Transverse colon (tissue), 4 donors: ENCODE measurements around the gene ISCA1.

ENCODE experiments used
- CTCF ChIP-seq, 5 experiments: fragments of 200-600 bp in 3 of 5; fragments of 450-650 bp in 2 of 5; sonication (generic) in 3 of 5; IDR thresholded peaks; 1 replicate in 2 of 5; 2 replicates in 3 of 5; pipeline ENCODE4 v1.5.1; 2016 to 2017; ENCODE audit warnings: antibody characterized with exemption in 5 of 5, inconsistent platforms in 3 of 5, mild to moderate bottlenecking in 2 of 5, moderate library complexity in 1 of 5
- EP300 ChIP-seq: sonication (generic); formaldehyde crosslinking; IDR thresholded peaks from one replicate; pipeline ENCODE4 v1.6.1; 2017; ENCODE audit warnings: antibody characterized with exemption, low read depth
- POLR2A ChIP-seq: fragments of 450-650 bp; IDR thresholded peaks from one replicate; pipeline ENCODE4 v1.6.1; 2016; ENCODE audit warnings: antibody characterized with exemption, mild to moderate bottlenecking, moderate library complexity
- POLR2AphosphoS5 ChIP-seq, 3 donors: sonication (generic); formaldehyde crosslinking; IDR thresholded peaks; one replicate each; pipeline ENCODE4 v1.6.1; 2016; ENCODE audit warnings: antibody characterized with exemption in 3 of 3

DNA sequence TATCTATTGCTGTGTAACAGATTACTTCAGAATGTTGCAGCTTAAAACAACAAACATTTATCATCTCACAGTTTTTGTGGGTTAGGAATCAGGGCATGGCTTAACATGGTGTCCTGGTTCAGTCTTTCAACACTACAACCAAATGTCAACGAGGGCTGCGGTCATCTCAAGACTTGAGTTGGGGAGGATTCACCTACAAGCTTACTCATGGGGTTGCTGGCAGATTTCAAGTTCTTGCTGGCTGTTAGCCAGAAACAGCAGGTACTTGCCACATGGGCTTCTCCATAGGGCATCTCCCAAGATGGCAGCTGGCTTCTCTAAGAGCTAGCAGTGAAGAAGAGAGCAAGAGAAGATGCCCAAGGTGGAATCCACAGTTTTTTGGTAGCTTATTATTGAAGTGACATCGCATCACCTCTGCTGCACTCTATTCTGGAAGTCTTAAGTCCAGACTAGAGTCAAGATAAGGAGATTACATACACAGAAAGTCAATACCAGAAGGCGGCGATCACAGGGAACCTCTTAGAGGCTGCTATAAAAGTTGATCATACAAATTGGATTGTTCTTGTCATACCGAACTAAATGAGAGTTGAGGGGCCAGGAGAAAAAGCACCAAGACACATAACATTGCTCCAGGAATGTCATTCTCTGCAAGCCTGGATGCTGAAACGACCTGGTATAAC is 65.1 kb downstream of the ISCA1 start:
- TF ChIP-seq CTCF (IDR thresholded peaks at IDR 0.05) = no peak
- TF ChIP-seq POLR2A = no peak
- TF ChIP-seq POLR2AphosphoS5 (IDR thresholded peaks at IDR 0.05) = no peak
- TF ChIP-seq EP300 = no peak
